Erythroblast (primary cell): ENCODE measurements around the gene DIO3.

Source experiments
- GATA1 ChIP-seq: IDR thresholded peaks from 2 replicates; pipeline ENCODE4 v1.6.1; 2011; ENCODE audit warnings: low read depth, mild to moderate bottlenecking, control low read depth, low read length, moderate library complexity
- POLR2A ChIP-seq: IDR thresholded peaks from 2 replicates; pipeline ENCODE4 v1.6.1; 2011; ENCODE audit warnings: mild to moderate bottlenecking, low read length

DNA sequence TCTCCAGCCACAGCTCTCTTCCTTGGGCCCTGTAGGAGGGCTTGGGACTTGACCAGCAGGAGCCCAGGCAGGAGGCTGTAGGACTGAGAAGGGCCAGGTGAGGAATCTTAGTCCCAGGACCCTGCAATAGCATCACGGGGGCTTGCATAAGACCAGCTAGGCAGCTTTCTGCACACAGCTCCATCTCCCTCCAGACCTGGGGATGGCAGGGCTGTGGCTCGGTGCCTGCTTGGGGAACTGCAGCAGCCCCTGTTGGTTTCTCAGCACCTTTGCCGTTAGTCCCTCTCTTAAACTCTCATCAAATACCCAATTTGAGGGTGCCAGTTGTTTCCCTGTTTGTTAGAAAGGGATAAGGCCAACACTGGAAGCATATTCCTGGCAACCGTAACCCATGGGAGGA lies 14.3 kb downstream of the DIO3 start:
- TF ChIP-seq POLR2A = no peak
- no peak for TF ChIP-seq GATA1
